HG02840 (cell line): Measurements from ENCODE around the gene SLC7A5.
"Not testable (repeated sequence)": the region's sequence is repeated elsewhere in the genome, so short reads cannot be mapped to it uniquely, and the experiment has no call there.

ENCODE experiments used
- ATAC-seq: cut with Tn5 transposase; IDR thresholded peaks from one replicate; pipeline ENCODE4 v1.9.1; 2021; ENCODE audit warnings: mild to moderate bottlenecking, moderate library complexity, moderate number of reproducible peaks; ENCODE audit not compliant: unreplicated experiment, low FRiP score

SLC7A5 gene

GRCh38 chr16:87889762-87890161, 20.5 kb upstream of the SLC7A5 start:
- not testable (repeated sequence) for ATAC-seq

- not testable (repeated sequence) for ATAC-seq
These were observed 19.0 kb upstream of the SLC7A5 start for GRCh38 chr16:87888346-87888745.

- ATAC-seq = not testable (repeated sequence)
These were observed 18.6 kb upstream of the SLC7A5 start for GRCh38 chr16:87887931-87888330.

- ATAC-seq = not testable (repeated sequence)
These were observed 16.2 kb upstream of the SLC7A5 start for GRCh38 chr16:87885371-87885967.

GRCh38 chr16:87882436-87883019, 13.2 kb upstream of the SLC7A5 start:
- no peak for ATAC-seq

GRCh38 chr16:87881324-87882200, 12.3 kb upstream of the SLC7A5 start:
- no peak for ATAC-seq

GRCh38 chr16:87880117-87880696, 10.9 kb upstream of the SLC7A5 start:
- no peak for ATAC-seq

GRCh38 chr16:87879411-87880013, 10.2 kb upstream of the SLC7A5 start:
- not testable (repeated sequence) for ATAC-seq

GRCh38 chr16:87878704-87879103, 9.4 kb upstream of the SLC7A5 start:
- ATAC-seq = no peak

- no peak for ATAC-seq
These were observed 8.7 kb upstream of the SLC7A5 start for GRCh38 chr16:87877942-87878507.

GRCh38 chr16:87874639-87875427, 5.5 kb upstream of the SLC7A5 start:
- no peak for ATAC-seq

- ATAC-seq = not testable (repeated sequence)
These were observed 1.3 kb upstream of the SLC7A5 start for GRCh38 chr16:87870418-87871291.

GRCh38 chr16:87869879-87870417, 641 bp upstream of the SLC7A5 start:
- ATAC-seq = not testable (repeated sequence)

- not testable (repeated sequence) for ATAC-seq
These were observed 865 bp downstream of the SLC7A5 start for GRCh38 chr16:87868254-87869029.

GRCh38 chr16:87865902-87866555, 3.3 kb downstream of the SLC7A5 start:
- not testable (repeated sequence) for ATAC-seq

GRCh38 chr16:87864331-87864989, 4.8 kb downstream of the SLC7A5 start:
- no peak for ATAC-seq

- not testable (repeated sequence) for ATAC-seq
These were observed 6.0 kb downstream of the SLC7A5 start for GRCh38 chr16:87863327-87863635.
